Activated T-cell treated with anti-CD3 and anti-CD28 coated beads, Interleukin-2, amount 50 U/mL, for 72 hours (primary cell): ENCODE results near the gene ADGRG7. TPM values are rescaled to one million over a fixed set of nuclear protein-coding genes. Genes with fewer than 3 reads are reported as not detected.
A peak's percentile ranks its signal among the peaks of the same experiment; 100 is the strongest.
"Not testable (repeated sequence)": the region's sequence is repeated elsewhere in the genome, so short reads cannot be mapped to it uniquely, and the experiment has no call there.

Experiments
- ATAC-seq, 2 donors: fragments of 150-1000 bp; cut with Tn5 transposase; replicated peaks in 1 of 2; 2 replicates each; pipeline ENCODE4 v1.10.0; 2021; ENCODE audit warnings: moderate library complexity in 2 of 2, mild to moderate bottlenecking in 1 of 2
- DNase-seq, 2 donors: peaks; one replicate each; pipeline ENCODE4 v3.0.0; 2021 to 2022; ENCODE audit warnings: mixed read lengths in 1 of 2
- H3K27ac Mint-ChIP-seq: one replicate; pipeline ENCODE4 v1.8.0; 2022; ENCODE audit warnings: mild to moderate bottlenecking, moderate library complexity, mixed read lengths
- H3K27me3 Mint-ChIP-seq: one replicate; pipeline ENCODE4 v1.8.0; 2022; ENCODE audit warnings: low read depth, mixed read lengths
- H3K36me3 Mint-ChIP-seq, 2 donors: one replicate each; pipeline ENCODE4 v1.8.0; 2022; ENCODE audit warnings: mixed read lengths in 2 of 2, mild to moderate bottlenecking in 1 of 2; ENCODE audit not compliant: insufficient read depth in 2 of 2
- H3K4me1 Mint-ChIP-seq: one replicate; pipeline ENCODE4 v1.8.0; 2022; ENCODE audit warnings: low read depth, mixed read lengths
- H3K4me3 Mint-ChIP-seq, 2 donors: one replicate each; pipeline ENCODE4 v1.8.0; 2022; ENCODE audit warnings: mild to moderate bottlenecking in 2 of 2, mixed read lengths in 2 of 2, moderate library complexity in 2 of 2
- H3K9me3 Mint-ChIP-seq, 2 donors: one replicate each; pipeline ENCODE4 v1.8.0; 2022; ENCODE audit warnings: mixed read lengths in 2 of 2
- total RNA-seq, 2 donors: library from RNA; stranded (reverse); gene quantifications; one replicate each; pipeline ENCODE4 v1.2.3, GENCODE V29; 2022

The ADGRG7 gene
- total RNA-seq, 2 donors from 2014 or later, result not detected

DNA sequence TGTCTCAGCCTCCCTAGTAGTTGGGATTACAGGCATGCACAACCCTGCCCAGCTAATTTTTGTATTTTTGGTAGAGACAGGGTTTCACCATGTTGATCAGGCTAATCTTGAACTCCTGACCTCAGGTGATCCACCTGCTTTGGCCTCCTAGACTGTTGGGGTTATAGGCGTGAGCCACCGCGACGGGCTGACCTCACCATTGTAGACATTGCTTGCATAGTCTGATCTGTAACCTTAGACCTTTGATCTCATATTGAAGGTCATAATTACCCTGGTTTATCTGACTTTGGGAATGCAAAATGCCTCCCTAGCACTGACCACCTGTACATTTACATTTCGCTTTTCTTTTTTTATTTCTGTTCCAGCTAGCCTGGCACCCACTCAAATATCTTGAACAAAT, 31.2 kb downstream of the ADGRG7 start:
- H3K27ac Mint-ChIP-seq, result no peak overlapping the region
- ATAC-seq (no peak), DNase-seq (no peak)
- H3K4me3 Mint-ChIP-seq, result no peak overlapping the region
- H3K4me1 Mint-ChIP-seq, result no peaks in the 10 kb centered on the region
- H3K27me3 Mint-ChIP-seq, result peaks cover 6% of the 10 kb centered on the region
- no peaks in the 10 kb centered on the region for H3K9me3 Mint-ChIP-seq
- no peaks in the 10 kb centered on the region for H3K36me3 Mint-ChIP-seq

DNA sequence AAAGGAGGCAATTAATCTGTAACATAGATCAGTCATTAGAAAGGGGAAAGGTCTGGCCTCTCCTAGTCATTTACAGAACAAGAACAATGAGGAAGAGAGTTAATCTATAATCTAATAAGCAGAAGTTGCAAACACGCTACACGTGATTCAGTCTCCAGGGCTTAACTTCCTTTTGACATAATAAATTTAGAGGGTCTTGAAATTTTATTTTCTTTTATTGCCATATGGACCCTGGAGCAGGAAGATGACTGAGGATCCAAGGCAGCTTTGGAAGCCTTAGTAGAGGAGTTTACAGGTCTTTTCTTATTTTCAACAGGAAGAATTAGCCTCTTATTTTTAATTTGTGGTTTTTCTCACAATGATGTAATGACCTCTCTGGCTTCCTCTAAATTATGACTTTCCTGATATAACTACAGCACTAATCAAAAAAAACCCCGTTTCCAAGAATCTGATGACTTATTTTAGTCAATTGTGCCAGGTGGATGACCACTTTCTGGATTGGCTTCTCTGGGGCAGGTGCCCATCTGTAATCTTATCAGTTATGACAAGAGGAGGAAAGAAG, 32.2 kb downstream of the ADGRG7 start:
- Mint-ChIP-seq H3K27me3 (peaks cover 7% of the 10 kb centered on the region), H3K27ac (no peak overlapping the region), H3K9me3 (no peaks in the 10 kb centered on the region), H3K36me3 (no peaks in the 10 kb centered on the region), H3K4me1 (no peaks in the 10 kb centered on the region), H3K4me3 (no peak overlapping the region)
- ATAC-seq, result no peak
- DNase-seq, result no peak

DNA sequence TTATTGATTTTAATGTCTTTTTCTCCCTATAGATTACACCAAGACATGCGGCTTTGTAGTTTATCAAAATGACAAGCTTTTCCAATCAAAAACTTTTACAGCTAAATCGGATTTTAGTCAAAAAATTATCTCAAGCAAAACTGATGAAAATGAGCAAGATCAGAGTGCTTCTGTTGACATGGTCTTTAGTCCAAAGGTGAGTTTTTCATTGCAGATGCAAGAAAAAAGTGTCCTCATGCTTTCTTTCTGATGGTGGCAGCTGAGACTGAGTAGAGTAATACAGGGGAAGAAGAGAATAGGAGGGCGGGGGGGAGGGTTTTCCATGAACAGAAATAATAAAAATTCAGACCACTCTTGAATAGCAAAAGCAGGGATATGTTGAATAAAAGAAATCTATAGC, 36.5 kb downstream of the ADGRG7 start:
- no peak for ATAC-seq
- H3K27ac Mint-ChIP-seq, result no peak overlapping the region
- no peaks in the 10 kb centered on the region for H3K36me3 Mint-ChIP-seq
- H3K27me3 Mint-ChIP-seq, result peaks cover 6% of the 10 kb centered on the region
- no peak for DNase-seq
- H3K4me1 Mint-ChIP-seq, result peaks cover 9% of the 10 kb centered on the region
- H3K4me3 Mint-ChIP-seq, result no peak overlapping the region
- no peaks in the 10 kb centered on the region for H3K9me3 Mint-ChIP-seq

DNA sequence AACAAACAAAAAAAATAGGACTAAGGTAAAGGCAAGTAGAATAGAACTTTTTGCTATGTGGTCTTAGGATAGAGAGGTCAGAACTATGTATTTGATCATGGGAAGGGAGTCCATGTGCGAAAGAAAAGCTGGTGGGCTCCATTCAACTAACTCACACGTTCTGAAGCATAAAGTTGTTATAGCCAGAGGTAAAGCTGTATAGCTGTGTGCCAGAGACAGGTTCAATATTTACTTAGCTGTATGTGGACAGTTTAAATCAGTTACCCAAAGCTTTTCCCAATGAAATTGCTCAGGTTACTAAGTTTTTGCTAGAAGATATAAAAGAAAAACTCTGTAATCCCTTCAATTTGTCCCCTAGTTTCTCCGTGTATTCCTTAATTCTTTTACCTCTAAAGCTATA, 37.8 kb downstream of the ADGRG7 start:
- ATAC-seq (no peak), DNase-seq (no peak)
- peaks cover 6% of the 10 kb centered on the region for H3K27me3 Mint-ChIP-seq
- H3K4me1 Mint-ChIP-seq, result peaks cover 18% of the 10 kb centered on the region
- H3K27ac Mint-ChIP-seq, result no peak overlapping the region
- H3K9me3 Mint-ChIP-seq, result no peaks in the 10 kb centered on the region
- no peaks in the 10 kb centered on the region for H3K36me3 Mint-ChIP-seq
- no peak overlapping the region for H3K4me3 Mint-ChIP-seq

DNA sequence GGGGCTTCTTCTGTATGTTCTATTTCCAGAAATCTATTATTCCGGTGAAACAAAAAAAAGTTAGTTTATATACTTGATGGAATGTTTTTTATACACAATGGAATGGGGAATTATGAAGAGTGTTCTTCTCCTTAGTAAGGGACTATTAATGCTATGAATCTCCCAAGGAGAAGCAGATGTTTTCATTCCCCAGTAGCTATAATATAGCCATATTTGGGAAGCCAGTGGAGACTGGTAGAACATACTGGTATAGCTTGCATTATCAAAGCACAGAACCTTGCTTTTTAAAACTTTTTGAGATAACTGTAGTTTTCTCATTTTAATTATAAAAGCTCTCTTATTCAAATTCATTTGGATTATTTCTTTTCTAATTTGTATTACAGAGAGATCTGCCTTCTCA, 38.3 kb downstream of the ADGRG7 start:
- Mint-ChIP-seq H3K4me1 (peaks cover 18% of the 10 kb centered on the region), H3K4me3 (no peak overlapping the region), H3K27ac (no peak overlapping the region), H3K9me3 (no peaks in the 10 kb centered on the region), H3K36me3 (no peaks in the 10 kb centered on the region), H3K27me3 (peaks cover 6% of the 10 kb centered on the region)
- ATAC-seq (no peak), DNase-seq (no peak)

DNA sequence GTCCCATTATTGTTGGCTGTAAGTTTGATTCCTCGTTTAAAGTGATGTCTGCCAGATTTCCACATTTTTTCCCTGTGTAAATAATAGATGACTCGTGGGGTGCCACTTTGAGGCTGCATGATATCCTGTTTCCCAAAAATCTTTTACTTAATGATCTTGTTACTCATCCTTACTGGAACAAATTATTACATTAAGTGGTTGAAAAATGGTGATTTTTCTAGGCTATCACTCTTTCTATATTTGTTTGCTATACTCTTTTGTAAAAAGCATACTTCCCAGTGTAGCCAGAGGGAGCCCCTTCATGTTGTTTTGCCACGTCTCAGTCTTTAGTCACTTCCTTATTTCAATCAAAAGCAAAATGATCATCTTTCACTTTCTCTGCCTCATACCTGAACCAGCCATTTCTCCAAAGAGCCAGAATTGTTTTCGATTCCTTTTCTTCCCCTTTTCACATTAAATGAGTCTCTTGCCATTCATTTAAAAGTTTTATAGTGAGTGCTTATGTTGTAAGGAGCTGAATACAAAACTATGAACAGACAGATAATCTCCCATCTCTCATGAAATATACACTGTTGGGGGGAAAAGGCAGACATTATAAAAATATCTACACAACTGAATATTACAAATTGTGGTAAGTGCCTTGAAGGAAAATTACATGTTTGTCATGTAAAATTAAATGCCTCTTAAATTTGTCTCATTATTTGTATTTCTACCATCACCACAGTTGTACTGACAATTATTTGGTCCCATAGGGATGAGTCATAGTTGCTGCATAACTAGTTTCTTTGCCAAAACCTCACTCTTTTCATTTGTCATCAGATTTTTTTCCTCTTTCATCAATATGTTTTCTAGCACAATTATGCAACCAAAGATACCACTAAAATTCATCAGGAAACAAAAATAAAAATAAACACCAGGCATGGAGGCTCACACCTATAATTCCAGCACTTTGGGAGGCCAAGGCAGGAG, 41.5 kb downstream of the ADGRG7 start:
- Mint-ChIP-seq H3K27me3 (peaks cover 6% of the 10 kb centered on the region), H3K4me1 (peaks cover 18% of the 10 kb centered on the region), H3K4me3 (peak overlapping the region; percentile 77 to 80), H3K36me3 (no peaks in the 10 kb centered on the region), H3K27ac (peak overlapping the region; percentile 84), H3K9me3 (no peaks in the 10 kb centered on the region)
- ATAC-seq (peak; percentile 98), DNase-seq (peak; percentile 15 to 28)

DNA sequence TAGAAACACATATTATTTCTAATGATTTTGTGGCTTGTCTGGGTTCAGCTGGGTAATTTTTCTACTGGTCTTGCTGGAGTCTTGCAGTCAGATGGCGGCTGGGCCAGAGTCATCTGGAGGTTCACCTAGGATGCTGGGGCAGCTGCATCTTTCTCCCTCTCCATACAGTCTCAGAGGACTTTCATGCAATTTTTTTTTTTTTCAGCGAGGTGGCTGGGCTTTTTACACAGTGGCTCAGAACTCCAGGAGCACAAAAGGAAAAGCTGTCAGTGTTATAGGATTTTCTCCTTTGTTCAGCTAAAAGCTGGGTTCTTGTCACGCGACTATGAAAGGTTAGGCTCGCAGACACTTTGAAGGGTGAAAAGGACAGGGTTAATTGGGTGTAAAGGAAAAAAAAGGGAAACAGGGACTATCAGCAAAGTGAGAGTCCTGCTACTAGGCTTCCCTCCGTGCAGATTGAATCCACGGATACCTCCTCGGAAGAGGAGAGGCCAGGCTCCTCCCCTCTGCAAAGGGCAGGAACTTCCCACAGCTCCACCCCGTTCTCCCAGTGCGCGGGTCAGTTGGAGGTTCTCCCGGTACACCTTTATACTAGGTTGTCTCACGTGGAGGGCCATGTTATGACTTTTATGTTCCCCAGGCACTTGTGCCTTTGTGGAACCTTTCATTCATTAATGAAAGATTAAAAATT, 44.3 kb downstream of the ADGRG7 start:
- Mint-ChIP-seq H3K27ac (no peak overlapping the region), H3K27me3 (no peaks in the 10 kb centered on the region), H3K4me1 (peaks cover 18% of the 10 kb centered on the region), H3K4me3 (no peak overlapping the region), H3K9me3 (no peaks in the 10 kb centered on the region), H3K36me3 (no peaks in the 10 kb centered on the region)
- ATAC-seq, result no peak
- DNase-seq, result no peak

DNA sequence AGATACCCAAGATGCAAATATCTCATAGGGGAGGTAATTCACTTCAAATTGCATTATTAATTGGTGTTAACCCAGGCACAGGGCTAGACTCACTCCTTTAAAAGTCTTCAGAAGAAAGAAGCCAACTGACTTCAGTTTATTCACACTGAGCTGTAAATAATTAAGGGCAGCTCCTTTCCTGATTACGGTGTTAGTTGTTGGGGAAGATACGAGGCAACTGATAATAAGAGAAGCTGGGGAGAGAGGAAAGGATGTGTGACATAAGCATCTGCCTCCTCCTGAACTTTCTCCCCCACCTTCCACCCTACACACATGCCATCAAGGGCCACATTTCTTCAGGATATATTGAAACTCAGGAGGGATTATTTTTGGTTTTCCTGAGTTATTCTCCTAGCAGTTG, 47.5 kb downstream of the ADGRG7 start:
- ATAC-seq (no peak), DNase-seq (no peak)
- H3K4me1 Mint-ChIP-seq, result no peaks in the 10 kb centered on the region
- H3K36me3 Mint-ChIP-seq, result no peaks in the 10 kb centered on the region
- no peaks in the 10 kb centered on the region for H3K27me3 Mint-ChIP-seq
- no peaks in the 10 kb centered on the region for H3K9me3 Mint-ChIP-seq
- no peak overlapping the region for H3K27ac Mint-ChIP-seq
- H3K4me3 Mint-ChIP-seq, result no peak overlapping the region

DNA sequence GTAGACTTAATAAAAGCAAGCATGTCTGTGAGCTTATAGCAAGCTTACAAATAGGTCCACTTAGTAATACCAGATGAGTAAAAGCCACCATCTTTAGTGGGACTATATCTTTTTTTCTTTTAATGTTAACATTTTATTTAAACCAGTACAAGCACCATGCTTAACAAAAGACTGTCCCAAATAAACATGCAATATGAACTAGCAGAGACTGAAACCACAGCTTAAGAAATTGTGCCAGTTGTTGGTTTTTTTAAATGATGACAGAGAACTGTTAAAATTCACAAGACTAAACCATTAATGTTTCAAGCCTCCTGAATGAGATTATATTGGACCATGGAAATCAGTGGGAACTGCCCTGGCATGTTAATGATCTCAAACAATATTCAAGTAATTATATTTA, 51.9 kb downstream of the ADGRG7 start:
- H3K4me3 Mint-ChIP-seq, H3K9me3 Mint-ChIP-seq, H3K27ac Mint-ChIP-seq, H3K36me3 Mint-ChIP-seq, H3K27me3 Mint-ChIP-seq, ATAC-seq, DNase-seq: not testable (repeated sequence)
- H3K4me1 Mint-ChIP-seq, result peaks cover 26% of the 10 kb centered on the region

DNA sequence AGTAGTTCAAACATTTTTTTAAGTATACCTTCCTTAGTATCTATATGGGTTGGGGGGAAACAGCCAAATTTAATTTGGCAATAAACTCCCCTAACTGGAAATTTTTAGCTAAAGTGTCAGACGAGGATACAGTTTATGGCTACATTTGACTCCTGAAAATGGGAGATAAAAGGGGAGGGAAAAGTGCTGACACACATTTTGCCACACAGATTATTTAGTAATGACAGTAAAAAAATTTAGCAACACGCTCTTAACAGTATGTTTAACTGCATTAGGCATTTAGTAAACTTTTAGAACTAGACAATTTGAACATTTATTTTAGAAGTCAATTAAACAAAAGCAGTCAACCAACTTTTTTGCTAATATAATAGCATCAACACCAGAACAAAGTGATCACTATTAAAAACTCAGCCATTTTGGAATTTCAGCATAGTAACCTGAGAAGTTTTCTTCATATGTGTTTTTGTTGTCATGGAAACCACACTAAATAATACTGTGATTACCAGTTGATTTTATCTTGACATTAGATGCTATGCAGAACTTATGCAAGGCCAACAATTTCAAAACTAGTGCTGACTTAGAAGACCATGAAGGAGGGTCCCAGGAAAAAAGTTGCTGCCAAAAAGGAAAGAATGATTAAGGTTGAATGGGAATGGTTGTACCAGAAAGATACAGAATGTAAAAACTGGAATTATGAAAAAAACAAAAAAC, 52.9 kb downstream of the ADGRG7 start:
- DNase-seq, result no peak
- no peaks in the 10 kb centered on the region for H3K36me3 Mint-ChIP-seq
- H3K9me3 Mint-ChIP-seq, result no peaks in the 10 kb centered on the region
- ATAC-seq, result no peak
- H3K4me1 Mint-ChIP-seq, result peaks cover 27% of the 10 kb centered on the region
- peak overlapping the region; percentile 46 for H3K27ac Mint-ChIP-seq
- H3K4me3 Mint-ChIP-seq, result no peak overlapping the region
- no peaks in the 10 kb centered on the region for H3K27me3 Mint-ChIP-seq

DNA sequence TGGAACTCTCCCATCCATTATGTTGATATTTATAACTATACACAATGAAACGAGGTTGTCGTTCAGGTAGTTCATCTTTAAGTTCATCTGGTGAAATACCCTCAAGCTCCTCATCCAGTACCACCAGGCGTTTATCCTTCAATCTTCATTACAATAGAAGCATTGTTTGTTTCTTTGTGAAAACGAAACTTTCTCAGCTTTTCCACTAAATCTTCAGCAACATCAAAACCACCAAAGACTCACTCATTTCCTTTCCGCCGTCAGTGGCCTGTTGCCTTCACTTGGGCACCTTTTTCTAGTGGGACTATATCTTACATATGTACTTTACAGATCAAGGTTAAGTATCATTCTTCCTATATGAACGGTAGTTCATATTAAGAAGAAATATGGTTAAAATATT, 55.8 kb downstream of the ADGRG7 start:
- DNase-seq, result peak; percentile 34 to 45
- ATAC-seq, result peak; percentile 95 to 96
- Mint-ChIP-seq H3K4me3 (peak overlapping the region; percentile 62 to 81), H3K27ac (peak overlapping the region; percentile 81), H3K4me1 (peaks cover 27% of the 10 kb centered on the region), H3K27me3 (no peaks in the 10 kb centered on the region), H3K36me3 (peaks cover 0 to 2% of the 10 kb centered on the region in 2 donors), H3K9me3 (no peaks in the 10 kb centered on the region)

DNA sequence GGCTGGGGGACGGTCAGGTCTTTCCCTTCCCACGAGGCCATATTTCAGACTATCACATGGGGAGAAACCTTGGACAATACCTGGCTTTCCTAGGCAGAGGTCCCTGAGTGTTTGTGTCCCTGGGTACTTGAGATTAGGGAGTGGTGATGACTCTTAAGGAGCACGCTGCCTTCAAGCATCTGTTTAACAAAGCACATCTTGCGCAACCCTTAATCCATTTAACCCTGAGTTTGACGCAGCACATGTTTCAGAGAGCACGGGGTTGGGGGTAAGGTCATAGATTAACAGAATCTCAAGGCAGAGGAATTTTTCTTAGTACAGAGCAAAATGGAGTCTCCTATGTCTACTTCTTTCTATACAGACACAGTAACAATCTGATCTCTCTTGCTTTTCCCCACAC, 57.3 kb downstream of the ADGRG7 start:
- H3K27me3 Mint-ChIP-seq, H3K4me3 Mint-ChIP-seq: not testable (repeated sequence)
- H3K4me1 Mint-ChIP-seq, result peaks cover 27% of the 10 kb centered on the region

DNA sequence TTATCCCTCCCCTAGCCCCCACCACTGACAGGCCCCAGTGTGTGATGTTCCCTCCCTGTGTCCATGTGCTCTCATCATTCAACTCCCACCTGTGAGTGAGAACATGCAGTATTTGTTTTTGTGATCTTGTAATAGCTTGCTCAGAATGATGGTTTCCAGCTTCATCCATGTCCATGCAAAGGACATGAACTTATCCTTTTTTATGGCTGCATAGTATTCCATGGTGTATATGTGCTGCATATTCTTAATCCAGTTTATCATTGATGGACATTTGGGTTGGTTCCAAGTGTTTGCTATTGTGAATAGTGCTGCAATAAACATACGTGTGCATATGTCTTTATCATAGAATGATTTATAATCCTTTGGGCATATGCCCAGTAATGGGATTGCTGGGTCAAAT, 57.9 kb downstream of the ADGRG7 start:
- H3K4me1 Mint-ChIP-seq, result peaks cover 27% of the 10 kb centered on the region
- not testable (repeated sequence) for ATAC-seq, H3K4me3 Mint-ChIP-seq, H3K9me3 Mint-ChIP-seq, H3K27ac Mint-ChIP-seq, DNase-seq, H3K36me3 Mint-ChIP-seq, H3K27me3 Mint-ChIP-seq

More for the DNA sequence above, 57.3 kb downstream of the ADGRG7 start:
- not testable (repeated sequence) for H3K27ac Mint-ChIP-seq, DNase-seq, H3K9me3 Mint-ChIP-seq, ATAC-seq, H3K36me3 Mint-ChIP-seq
